HCT116 (cell line): ENCODE data around the gene C10orf90. TPM values are rescaled to one million over a fixed set of nuclear protein-coding genes. Genes with fewer than 3 reads are reported as not detected.

Experiments used
- ATAC-seq: fragments of 200-7000 bp; cut with Tn5 transposase; 2 replicates; pipeline ENCODE4 v1.9.1; 2020; ENCODE audit warnings: mild to moderate bottlenecking, moderate library complexity
- BruUV-seq: library from RNA; stranded (reverse); fragments of 400-500 nt; replicated peaks from 2 replicates; lab custom pipeline; 2021; lab: Mats Ljungman, UMichigan
- CTCF ChIA-PET: fragments of 300-600 bp; sonication (Branson Sonifier 250); formaldehyde crosslinking; loops from one replicate; lab custom pipeline; 2021; ENCODE audit warnings: antibody characterized with exemption; lab: Charles Lee
- POLR2A ChIA-PET: fragments of 300-600, 350-600 bp; sonication (Branson Sonifier 250); formaldehyde crosslinking; loops from one replicate; lab custom pipeline; 2021; ENCODE audit warnings: antibody characterized with exemption; lab: Charles Lee
- RAD21 ChIA-PET, 2 experiments: fragments of 300-600 bp; sonication (Branson Sonifier 250); formaldehyde crosslinking; loops; one replicate each; lab custom pipeline; 2023; ENCODE audit warnings: low total read pairs in 2 of 2; ENCODE audit not compliant: uncharacterized antibody in 2 of 2, unreplicated experiment in 2 of 2, low non-redundant PET in 1 of 2; lab: Charles Lee
- DNase-seq: peaks from one replicate; pipeline ENCODE4 v3.0.0-alpha.2; 2010; ENCODE audit warnings: low read depth, low spot score
- H2AFZ ChIP-seq: fragments of 200-600 bp; shearing (Covaris generic), sonication (generic); 2 replicates; pipeline ENCODE4 v1.6.1; 2017; ENCODE audit warnings: low read depth, mixed run types, mixed read lengths, antibody characterized with exemption, low read length; ENCODE audit not compliant: poor library complexity, severe bottlenecking
- H3K27ac ChIP-seq: 2 replicates; pipeline ENCODE4 v1.5.1; 2012; ENCODE audit warnings: low read depth, low read length
- H3K27me3 ChIP-seq: fragments of 200-600 bp; sonication (generic); 2 replicates; pipeline ENCODE4 v1.6.1; 2016; ENCODE audit warnings: mixed run types, low read length, mixed read lengths; ENCODE audit not compliant: insufficient read depth
- H3K36me3 ChIP-seq, 2 experiments: fragments of 200-500 bp in 1 of 2; fragments of 200-600 bp in 1 of 2; sonication (Bioruptor generic) in 1 of 2; sonication (generic) in 1 of 2; 2 replicates each; pipeline versions ENCODE4 v1.5.1 to v1.6.1; 2014 to 2016; ENCODE audit warnings: low read length in 2 of 2, inconsistent platforms in 1 of 2, mixed read lengths in 1 of 2, mixed run types in 1 of 2; ENCODE audit not compliant: insufficient read depth in 2 of 2, control insufficient read depth in 1 of 2
- H3K4me1 ChIP-seq, 2 experiments: fragments of 200-600 bp in 1 of 2; sonication (generic) in 1 of 2; 2 replicates each; pipeline versions ENCODE4 v1.5.1 to v1.6.1; 2012 to 2017; ENCODE audit warnings: low read length in 2 of 2, inconsistent platforms in 1 of 2, mild to moderate bottlenecking in 1 of 2, mixed read lengths in 1 of 2, mixed run types in 1 of 2, moderate library complexity in 1 of 2; ENCODE audit not compliant: insufficient read depth in 2 of 2, control insufficient read depth in 1 of 2
- H3K4me2 ChIP-seq: fragments of 200-600 bp; sonication (generic); 2 replicates; pipeline ENCODE4 v1.6.1; 2017; ENCODE audit warnings: mixed run types, low read length, mixed read lengths
- H3K4me3 ChIP-seq, 2 experiments: fragments of 200-600 bp in 1 of 2; sonication (generic) in 1 of 2; replicated peaks in 1 of 2; 2 replicates each; pipeline ENCODE4 v1.5.1; 2011 to 2016; ENCODE audit warnings: low read length in 2 of 2, control low read depth in 1 of 2, low read depth in 1 of 2, mild to moderate bottlenecking in 1 of 2, mixed read lengths in 1 of 2, mixed run types in 1 of 2
- H3K79me2 ChIP-seq: fragments of 200-600 bp; sonication (generic); 2 replicates; pipeline ENCODE4 v1.6.1; 2017; ENCODE audit warnings: mild to moderate bottlenecking, mixed run types, low read length, moderate library complexity, mixed read lengths; ENCODE audit not compliant: insufficient read depth
- H3K9ac ChIP-seq: fragments of 200-600 bp; sonication (generic); 2 replicates; pipeline ENCODE4 v1.6.1; 2016; ENCODE audit warnings: low read length, mixed read lengths
- H3K9me2 ChIP-seq: fragments of 200-600 bp; sonication (generic), shearing (Covaris generic); 2 replicates; pipeline ENCODE4 v1.6.1; 2017; ENCODE audit warnings: mixed run types, mild to moderate bottlenecking, moderate library complexity; ENCODE audit not compliant: insufficient read depth
- H3K9me3 ChIP-seq, 2 experiments: fragments of 200-500 bp in 1 of 2; fragments of 200-600 bp in 1 of 2; sonication (Bioruptor generic) in 1 of 2; sonication (generic) in 1 of 2; 2 replicates each; pipeline ENCODE4 v1.6.1; 2014 to 2017; ENCODE audit warnings: low read length in 2 of 2, mixed read lengths in 2 of 2, inconsistent platforms in 1 of 2, low read depth in 1 of 2, mild to moderate bottlenecking in 1 of 2, mixed run types in 1 of 2, moderate library complexity in 1 of 2; ENCODE audit not compliant: control insufficient read depth in 1 of 2, insufficient read depth in 1 of 2
- H4K20me1 ChIP-seq: fragments of 200-600 bp; sonication (generic), shearing (Covaris generic); 2 replicates; pipeline ENCODE4 v1.6.1; 2017; ENCODE audit warnings: mixed run types, mild to moderate bottlenecking, moderate library complexity; ENCODE audit not compliant: insufficient read depth
- ATF3 ChIP-seq: IDR thresholded peaks from 2 replicates; pipeline ENCODE4 v1.6.1; 2012
- CBX3 ChIP-seq: IDR thresholded peaks from 2 replicates; pipeline ENCODE4 v1.6.1; 2012; ENCODE audit warnings: low read depth
- CEBPB ChIP-seq: IDR thresholded peaks from 2 replicates; pipeline ENCODE4 v1.6.1; 2012; ENCODE audit warnings: low read depth
- EGR1 ChIP-seq: IDR thresholded peaks from 2 replicates; pipeline ENCODE4 v1.6.1; 2012; ENCODE audit warnings: low read depth
- EZH2 ChIP-seq: fragments of 200-600 bp; sonication (generic); IDR thresholded peaks from 2 replicates; pipeline ENCODE4 v1.6.1; 2017; ENCODE audit warnings: antibody characterized with exemption, mixed run types
- EZH2phosphoT487 ChIP-seq: fragments of 200-600 bp; IDR thresholded peaks from 2 replicates; pipeline ENCODE4 v1.6.1; 2018; ENCODE audit warnings: antibody characterized with exemption, borderline replicate concordance
- FOSL1 ChIP-seq: IDR thresholded peaks from 2 replicates; pipeline ENCODE4 v1.6.1; 2012; ENCODE audit warnings: low read depth
- JUND ChIP-seq: IDR thresholded peaks from 2 replicates; pipeline ENCODE4 v1.6.1; 2012
- MAX ChIP-seq: IDR thresholded peaks from 2 replicates; pipeline ENCODE4 v1.6.1; 2012
- REST ChIP-seq: IDR thresholded peaks from 2 replicates; pipeline ENCODE4 v1.6.1; 2012; ENCODE audit warnings: low read depth
- SIN3A ChIP-seq: IDR thresholded peaks from 2 replicates; pipeline ENCODE4 v1.6.1; 2012; ENCODE audit warnings: low read depth
- SP1 ChIP-seq: IDR thresholded peaks from 2 replicates; pipeline ENCODE4 v1.6.1; 2012; ENCODE audit warnings: low read depth
- SRF ChIP-seq: IDR thresholded peaks from 2 replicates; pipeline ENCODE4 v1.6.1; 2012; ENCODE audit warnings: low read depth
- TCF7L2 ChIP-seq: IDR thresholded peaks from 2 replicates; pipeline ENCODE4 v1.7.0; 2011; ENCODE audit warnings: borderline replicate concordance, inconsistent platforms; ENCODE audit not compliant: insufficient read depth, insufficient read length; ENCODE audit errors: extremely low read depth
- YY1 ChIP-seq: IDR thresholded peaks from 2 replicates; pipeline ENCODE4 v1.6.1; 2011; ENCODE audit warnings: low read length, low read depth, moderate library complexity, mild to moderate bottlenecking; ENCODE audit not compliant: insufficient replicate concordance; ENCODE audit errors: extremely low read depth
- ZBTB33 ChIP-seq: IDR thresholded peaks from 2 replicates; pipeline ENCODE4 v1.6.1; 2011; ENCODE audit warnings: mild to moderate bottlenecking, low read length, moderate library complexity; ENCODE audit not compliant: insufficient replicate concordance; ENCODE audit errors: extremely low read depth
- ZNF274 ChIP-seq: fragments of 200-500 bp; sonication (Bioruptor generic); IDR thresholded peaks from 2 replicates; pipeline ENCODE4 v1.6.1; 2014; ENCODE audit warnings: mild to moderate bottlenecking, low read depth, low read length, inconsistent platforms
- intact Hi-C: fragments of 100-400 bp; cut with micrococcal nuclease; formaldehyde crosslinking; loops from 2 replicates; pipeline ENCODE4 v1.10.0; 2022
- total RNA-seq: library from RNA; stranded (reverse); gene quantifications from one replicate; pipeline ENCODE4 v1.2.1, GENCODE V29; 2021; ENCODE audit not compliant: unreplicated experiment

C10orf90 gene
- total RNA-seq, 1 experiment from 2014 or later, result not detected

- no peaks in the 10 kb centered on the region for H3K79me2 ChIP-seq
- intact Hi-C loops, result no loop called here
- no peaks in the 10 kb centered on the region for H4K20me1 ChIP-seq
- ATAC-seq (no peak), DNase-seq (no peak)
- no peaks in the 10 kb centered on the region for H3K36me3 ChIP-seq
- peaks cover 69% of the 10 kb centered on the region for H3K27me3 ChIP-seq
- H3K9me2 ChIP-seq, result no peaks in the 10 kb centered on the region
- no peaks in the 10 kb centered on the region for H3K9me3 ChIP-seq
- BruUV-seq, result no TSS peak
- H3K4me1 ChIP-seq, result no peaks in the 10 kb centered on the region
- no peak overlapping the region for H3K27ac ChIP-seq
- ChIA-PET CTCF (no interaction called here), POLR2A (interaction anchor here (1.1 kb wide), 1 partner anchor 12 kb away, joined by 3 read pairs; no protein-coding TSS in a partner anchor), RAD21 (no interaction called here)
- H2AFZ ChIP-seq, result no peak overlapping the region
- no peak overlapping the region for H3K4me3 ChIP-seq
- TF ChIP-seq SRF (no peak), ZNF274 (no peak), MAX (no peak), CEBPB (no peak), FOSL1 (no peak), ZBTB33 (no peak), EGR1 (no peak), JUND (no peak), REST (no peak), EZH2 (no peak), ATF3 (no peak), EZH2phosphoT487 (no peak), TCF7L2 (no peak), YY1 (no peak), SP1 (no peak), CBX3 (no peak), SIN3A (no peak)
- H3K9ac ChIP-seq, result no peak overlapping the region
- no peak overlapping the region for H3K4me2 ChIP-seq
Observed at GRCh38 chr10:126639084-126639483, 31.4 kb downstream of the C10orf90 start.
